Esophagus (tissue), 2 donors: ENCODE data around the gene MAN1C1. TPM values are rescaled to one million over a fixed set of nuclear protein-coding genes. Genes with fewer than 3 reads are reported as not detected.
"Not testable (repeated sequence)": the region's sequence is repeated elsewhere in the genome, so short reads cannot be mapped to it uniquely, and the experiment has no call there.

Source experiments
- H3K27ac ChIP-seq, 2 donors: one replicate each; pipeline ENCODE4 v1.5.1; 2013; ENCODE audit warnings: low read depth in 2 of 2, mild to moderate bottlenecking in 2 of 2, inconsistent platforms in 1 of 2, low read length in 1 of 2, moderate library complexity in 1 of 2
- H3K27me3 ChIP-seq, 2 donors: one replicate each; pipeline ENCODE4 v1.6.1; 2013; ENCODE audit warnings: low read length in 2 of 2, control low read depth in 1 of 2, mild to moderate bottlenecking in 1 of 2; ENCODE audit not compliant: insufficient read depth in 2 of 2, control insufficient read depth in 1 of 2
- H3K36me3 ChIP-seq, 2 donors: one replicate each; pipeline ENCODE4 v1.6.1; 2013; ENCODE audit warnings: low read length in 1 of 2; ENCODE audit not compliant: control insufficient read depth in 2 of 2, insufficient read depth in 2 of 2
- H3K4me1 ChIP-seq, 2 donors: one replicate each; pipeline ENCODE4 v1.6.1; 2013; ENCODE audit warnings: low read length in 1 of 2; ENCODE audit not compliant: control insufficient read depth in 2 of 2, insufficient read depth in 2 of 2
- H3K4me3 ChIP-seq, 2 donors: one replicate each; pipeline ENCODE4 v1.5.1; 2013; ENCODE audit warnings: low read length in 2 of 2, mild to moderate bottlenecking in 2 of 2, low read depth in 1 of 2, moderate library complexity in 1 of 2
- H3K9me3 ChIP-seq, 2 donors: one replicate each; pipeline ENCODE4 v1.6.1; 2013; ENCODE audit warnings: mild to moderate bottlenecking in 2 of 2, low read depth in 1 of 2, low read length in 1 of 2, moderate library complexity in 1 of 2; ENCODE audit not compliant: control insufficient read depth in 2 of 2, insufficient read depth in 1 of 2
- WGBS, 2 donors: extraction: QIAGEN DNeasy Blood & Tissue Kit; methylation state at CpG; one replicate each; pipeline ENCODE4 v1.1.7; 2013; 5-methylcytosine and 5-hydroxymethylcytosine counted together
- polyA plus RNA-seq, 2 donors: library from polyadenylated mRNA; stranded (reverse); fragments of 200-250 nt; gene quantifications; one replicate each; pipeline ENCODE4 v1.2.3, GENCODE V29; 2013
- donor health status: healthy with polysubstance abuse.
- donor health status: Bipolar disorder and iron deficiency.

The MAN1C1 gene
- polyA plus RNA-seq, 2 donors, result 2.4 to 3.7 TPM

DNA sequence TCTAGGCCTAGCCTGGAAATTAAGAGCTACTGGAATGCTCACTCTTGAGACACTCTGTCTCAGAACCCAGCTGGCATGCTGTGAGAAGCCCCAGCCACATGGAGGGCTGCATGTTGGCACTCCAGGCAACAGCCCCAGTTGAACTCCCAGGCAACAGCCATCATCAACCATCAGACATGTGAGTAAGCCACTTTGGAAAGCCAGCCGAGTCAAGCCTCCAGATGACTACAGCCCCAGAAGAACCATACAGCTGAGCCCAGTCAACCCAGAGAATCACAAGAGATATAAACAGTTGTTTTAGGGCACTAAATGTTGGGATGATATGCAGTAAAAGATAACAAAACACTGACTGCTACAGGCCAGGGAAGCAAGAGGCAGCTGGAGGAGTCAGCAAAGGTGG, 17.7 kb upstream of the MAN1C1 start:
- WGBS, 2 donors, result 92 to 94% methylated on average over 1 of the region's 1 CpG
- Histone ChIP-seq H3K27me3 (no peaks in the 10 kb centered on the region), H3K27ac (no peak overlapping the region), H3K36me3 (no peaks in the 10 kb centered on the region), H3K4me1 (no peaks in the 10 kb centered on the region), H3K9me3 (peaks cover 3% of the 10 kb centered on the region in 2 donors), H3K4me3 (no peak overlapping the region)

DNA sequence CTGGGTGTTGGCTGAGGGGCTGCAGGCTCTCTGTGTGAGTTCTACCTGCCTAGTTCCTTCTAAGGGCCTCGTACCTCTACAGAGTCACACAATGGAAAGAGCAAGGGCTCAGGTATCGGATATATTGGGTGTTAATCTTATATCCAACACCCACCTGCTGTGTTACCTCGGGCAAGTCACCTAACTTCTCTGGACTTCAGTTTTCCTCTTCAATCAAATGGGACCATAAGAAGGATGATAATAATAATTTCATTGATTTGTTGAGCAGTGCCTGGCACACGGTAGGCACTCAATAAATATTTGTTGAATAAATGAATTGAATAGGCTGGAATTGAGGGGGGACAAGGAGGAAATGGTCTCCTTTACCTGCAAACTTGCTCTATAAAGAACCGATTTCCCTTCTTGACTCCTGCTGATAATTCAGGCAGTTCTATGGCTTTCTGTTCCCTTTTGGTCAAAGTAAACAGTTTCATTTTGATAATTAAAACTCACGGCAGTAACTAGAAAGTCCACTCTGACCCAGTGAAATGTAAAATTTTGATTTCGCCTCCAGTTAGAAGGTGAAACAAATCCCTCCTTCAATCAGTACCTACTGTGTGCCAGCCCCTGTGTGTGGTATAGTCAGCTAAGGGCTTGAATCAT, 16.5 kb upstream of the MAN1C1 start:
- Histone ChIP-seq H3K36me3 (no peaks in the 10 kb centered on the region), H3K27ac (no peak overlapping the region), H3K4me3 (no peak overlapping the region), H3K4me1 (no peaks in the 10 kb centered on the region), H3K27me3 (no peaks in the 10 kb centered on the region), H3K9me3 (peaks cover 3% of the 10 kb centered on the region in 2 donors)
- WGBS, 2 donors, result 78 to 87% methylated on average over 7 of the region's 7 CpGs

DNA sequence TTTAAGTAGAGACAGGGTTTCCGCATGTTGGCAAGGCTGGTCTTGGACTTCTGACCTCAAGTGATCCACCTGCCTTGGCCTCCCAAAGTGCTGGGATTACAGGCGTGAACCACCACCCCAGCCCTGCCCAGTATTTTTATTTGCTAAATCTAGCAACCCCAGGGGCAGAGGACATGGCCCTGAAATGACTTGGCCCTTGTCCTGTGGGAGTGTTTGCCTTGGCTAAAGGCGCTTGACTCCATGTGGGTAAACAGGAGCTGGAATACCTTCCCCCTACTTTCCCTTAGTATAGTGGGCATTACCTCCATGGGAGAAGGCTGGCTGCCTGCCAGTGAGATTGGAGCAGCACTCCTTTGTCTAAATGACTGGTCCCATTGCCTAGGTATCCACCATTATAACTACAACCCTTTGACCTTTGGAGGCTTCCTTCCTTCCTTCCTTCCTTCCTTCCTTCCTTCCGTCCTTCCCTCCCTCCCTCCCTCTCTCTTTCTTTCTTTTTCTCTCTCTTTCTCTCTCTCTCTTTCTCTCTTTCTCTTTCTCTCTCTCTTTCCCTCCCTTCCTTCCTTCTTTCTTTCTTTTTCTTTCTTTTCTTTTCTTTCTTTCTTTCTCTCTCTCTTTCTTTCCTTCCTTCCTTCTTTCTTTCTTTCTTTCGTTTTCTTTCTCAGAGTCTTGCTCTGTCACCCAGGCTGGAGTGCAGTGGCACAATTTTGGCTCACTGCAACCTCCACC, 15.5 kb upstream of the MAN1C1 start:
- not testable (repeated sequence) for H3K27ac ChIP-seq

DNA sequence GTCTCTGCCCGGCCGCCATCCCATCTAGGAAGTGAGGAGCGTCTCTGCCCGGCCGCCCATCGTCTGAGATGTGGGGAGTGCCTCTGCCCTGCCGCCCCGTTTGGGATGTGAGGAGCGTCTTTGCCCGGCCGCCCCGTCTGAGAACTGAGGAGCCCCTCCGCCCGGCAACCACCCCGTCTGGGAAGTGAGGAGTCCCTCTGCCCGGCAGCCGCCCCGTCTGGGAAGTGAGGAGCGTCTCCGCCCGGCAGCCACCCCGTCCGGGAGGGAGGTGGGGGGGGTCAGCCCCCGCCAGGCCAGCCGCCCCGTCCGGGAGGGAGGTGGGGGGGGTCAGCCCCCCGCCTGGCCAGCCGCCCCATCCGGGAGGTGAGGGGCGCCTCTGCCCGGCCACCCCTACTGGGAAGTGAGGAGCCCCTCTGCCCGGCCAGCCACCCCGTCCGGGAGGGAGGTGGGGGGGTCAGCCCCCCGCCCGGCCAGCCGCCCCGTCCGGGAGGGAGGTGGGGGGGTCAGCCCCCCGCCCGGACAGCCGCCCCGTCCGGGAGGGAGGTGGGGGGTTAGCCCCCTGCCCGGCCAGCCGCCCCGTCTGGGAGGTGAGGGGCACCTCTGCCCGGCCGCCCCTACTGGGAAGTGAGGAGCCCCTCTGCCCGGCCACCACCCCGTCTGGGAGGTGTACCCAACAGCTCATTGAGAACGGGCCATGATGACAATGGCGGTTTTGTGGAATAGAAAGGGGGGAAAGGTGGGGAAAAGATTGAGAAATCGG, 12.6 kb upstream of the MAN1C1 start:
- H3K27me3 ChIP-seq, H3K36me3 ChIP-seq, H3K4me3 ChIP-seq, H3K27ac ChIP-seq, H3K4me1 ChIP-seq, H3K9me3 ChIP-seq: not testable (repeated sequence)
- 89 to 91% methylated on average over 15 to 47 of the region's 55 CpGs for WGBS, 2 donors

More for the DNA sequence above, 15.5 kb upstream of the MAN1C1 start:
- WGBS, 2 donors, result 64 to 82% methylated on average over 5 of the region's 5 CpGs
- not testable (repeated sequence) for H3K36me3 ChIP-seq, H3K27me3 ChIP-seq, H3K4me3 ChIP-seq, H3K4me1 ChIP-seq, H3K9me3 ChIP-seq

DNA sequence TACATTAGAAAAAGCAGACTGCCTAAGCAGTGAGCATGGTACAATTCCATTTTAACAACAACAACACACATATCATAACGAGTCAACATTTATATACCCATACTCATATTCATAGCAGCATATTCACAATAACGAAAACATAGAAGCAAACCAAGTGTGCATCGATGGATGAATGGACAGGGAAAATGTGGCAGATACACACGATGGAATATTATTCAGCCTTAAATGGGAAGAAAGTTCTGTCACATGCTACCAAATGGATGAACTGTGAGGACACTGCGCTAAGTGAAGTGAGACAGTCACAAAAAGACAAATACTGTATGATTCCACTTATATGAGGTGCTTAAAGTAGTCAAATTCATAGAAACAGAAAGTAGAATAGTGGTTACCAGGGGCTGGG, 9.5 kb upstream of the MAN1C1 start:
- peaks cover 0 to 2% of the 10 kb centered on the region in 2 donors for H3K4me1 ChIP-seq
- 94 to 95% methylated on average over 5 of the region's 5 CpGs for WGBS, 2 donors
- H3K27me3 ChIP-seq, result no peaks in the 10 kb centered on the region
- H3K9me3 ChIP-seq, result no peaks in the 10 kb centered on the region
- H3K27ac ChIP-seq, result no peak overlapping the region
- no peak overlapping the region for H3K4me3 ChIP-seq
- H3K36me3 ChIP-seq, result no peaks in the 10 kb centered on the region

DNA sequence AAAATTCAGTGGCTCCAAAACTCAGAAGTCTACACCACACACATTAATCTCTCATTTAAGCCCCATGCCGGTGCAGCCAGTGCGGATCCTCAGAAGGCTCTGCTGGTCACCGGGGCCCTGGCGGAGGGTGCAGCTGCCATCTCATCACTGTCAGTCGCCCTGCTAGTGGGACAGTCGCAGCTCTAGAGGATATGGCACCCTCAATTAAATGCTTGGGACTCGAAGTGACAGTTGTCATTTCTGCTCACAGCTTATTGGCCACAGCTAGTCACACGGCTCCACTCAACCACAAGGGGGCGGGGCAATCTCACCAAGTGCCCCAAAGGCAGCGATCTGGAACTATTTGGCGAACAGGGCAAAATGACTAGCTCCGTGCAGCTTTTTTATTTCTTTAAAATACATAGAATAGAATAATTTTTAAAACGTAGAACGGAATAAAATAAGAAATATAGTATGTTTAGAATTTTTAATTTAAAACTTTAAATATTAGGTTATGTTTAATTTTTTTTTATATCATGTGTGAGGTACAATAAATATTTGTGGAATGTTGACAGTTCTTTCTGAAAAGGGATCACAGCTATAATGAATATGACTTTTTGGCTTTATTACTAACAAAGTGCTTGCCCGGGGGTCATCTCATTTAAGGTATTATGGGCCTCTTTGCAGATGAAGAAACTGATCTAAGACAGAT, 8.0 kb upstream of the MAN1C1 start:
- H3K9me3 ChIP-seq, result no peaks in the 10 kb centered on the region
- peaks cover 2% of the 10 kb centered on the region in 2 donors for H3K4me1 ChIP-seq
- no peak overlapping the region for H3K27ac ChIP-seq
- H3K27me3 ChIP-seq, result no peaks in the 10 kb centered on the region
- 17 to 18% methylated on average over 15 of the region's 15 CpGs for WGBS, 2 donors
- H3K4me3 ChIP-seq, result no peak overlapping the region
- no peaks in the 10 kb centered on the region for H3K36me3 ChIP-seq

DNA sequence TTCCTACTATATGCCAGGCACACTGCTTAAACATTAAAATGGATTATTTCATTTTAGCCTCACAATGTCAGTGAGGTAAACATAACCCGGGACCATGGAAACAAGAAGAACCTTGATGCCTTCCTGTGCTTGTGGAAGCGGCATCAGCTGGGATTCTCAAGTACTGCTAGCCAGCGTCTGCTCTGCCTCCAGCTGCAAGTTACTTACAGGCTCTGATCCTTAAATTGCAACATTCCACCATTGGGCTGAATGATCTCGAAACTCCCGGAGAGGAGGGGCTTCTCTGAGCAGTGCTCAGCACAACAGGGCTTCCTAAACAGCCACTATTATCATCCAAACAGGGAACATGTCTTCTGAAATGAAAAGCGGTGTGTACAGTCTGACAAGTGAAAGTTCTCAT, 6.7 kb upstream of the MAN1C1 start:
- H3K27ac ChIP-seq, result no peak overlapping the region
- H3K36me3 ChIP-seq, result no peaks in the 10 kb centered on the region
- no peaks in the 10 kb centered on the region for H3K9me3 ChIP-seq
- peaks cover 2% of the 10 kb centered on the region in 2 donors for H3K4me1 ChIP-seq
- H3K27me3 ChIP-seq, result no peaks in the 10 kb centered on the region
- 66 to 69% methylated on average over 6 of the region's 6 CpGs for WGBS, 2 donors
- H3K4me3 ChIP-seq, result no peak overlapping the region

DNA sequence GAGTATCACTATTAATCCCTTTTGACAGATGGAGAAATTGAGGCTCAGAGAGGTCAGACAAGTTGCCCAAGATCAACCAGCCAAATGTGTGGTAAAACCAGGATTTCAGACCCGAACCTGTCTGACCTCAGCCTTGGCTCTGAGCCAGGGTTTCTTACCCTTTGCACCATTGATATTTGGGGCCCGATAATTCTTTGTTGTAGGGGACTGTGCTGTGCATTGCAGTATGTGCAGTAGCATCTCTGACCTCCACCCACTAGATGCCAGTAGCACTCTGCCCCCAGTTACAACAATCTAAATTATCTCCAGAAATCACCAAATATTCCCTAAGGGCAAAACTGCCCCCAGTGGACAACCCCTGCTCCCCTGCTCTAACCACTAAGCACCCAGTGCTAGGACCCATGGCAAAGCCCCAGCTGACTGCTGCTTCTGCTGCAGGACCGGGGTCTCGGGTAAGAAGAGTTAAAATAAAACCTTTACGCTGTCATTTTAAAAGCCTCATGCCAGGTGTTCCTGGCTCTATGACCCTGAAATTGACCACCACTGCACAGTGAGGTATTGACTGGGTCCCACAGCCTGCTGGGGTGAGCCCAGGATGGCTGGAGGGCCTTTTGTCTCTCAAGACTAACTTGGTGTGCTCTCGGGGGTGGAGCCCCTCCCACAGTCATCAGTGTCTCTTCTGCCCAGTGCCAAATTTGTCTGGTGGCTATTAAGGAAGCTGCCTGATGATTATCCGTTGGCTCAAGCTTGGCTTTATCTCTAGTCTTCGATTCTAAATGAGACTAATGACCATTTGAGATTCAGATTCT, 5.6 kb upstream of the MAN1C1 start:
- no peaks in the 10 kb centered on the region for H3K9me3 ChIP-seq
- H3K4me1 ChIP-seq, result peaks cover 2% of the 10 kb centered on the region in 2 donors
- H3K4me3 ChIP-seq, result no peak overlapping the region
- no peaks in the 10 kb centered on the region for H3K36me3 ChIP-seq
- no peak overlapping the region for H3K27ac ChIP-seq
- H3K27me3 ChIP-seq, result no peaks in the 10 kb centered on the region
- WGBS, 2 donors, result 47 to 53% methylated on average over 8 of the region's 8 CpGs

DNA sequence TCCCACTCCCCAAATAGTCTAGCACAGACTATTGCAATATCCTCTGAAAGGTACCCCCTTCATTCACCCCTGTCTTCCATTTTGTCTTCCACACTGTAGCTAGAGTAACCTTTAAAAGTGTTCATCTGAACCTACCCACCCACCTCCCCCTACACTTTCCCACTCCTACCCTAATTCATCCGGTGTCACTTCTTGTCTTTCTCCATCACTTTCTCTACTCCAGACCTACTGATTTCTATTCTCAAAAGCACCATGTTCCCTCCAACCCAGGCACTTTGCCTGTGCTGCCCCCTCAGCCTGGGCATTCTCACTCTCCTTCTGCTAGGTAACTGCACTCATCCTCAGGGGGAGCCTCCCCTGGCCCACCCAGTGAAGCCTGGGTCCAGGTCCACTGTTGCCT, 4.7 kb upstream of the MAN1C1 start:
- no peaks in the 10 kb centered on the region for H3K9me3 ChIP-seq
- H3K36me3 ChIP-seq, result no peaks in the 10 kb centered on the region
- no peak overlapping the region for H3K27ac ChIP-seq
- H3K4me3 ChIP-seq, result no peak overlapping the region
- H3K27me3 ChIP-seq, result no peaks in the 10 kb centered on the region
- 93 to 96% methylated on average over 1 of the region's 1 CpG for WGBS, 2 donors
- peaks cover 2% of the 10 kb centered on the region in 2 donors for H3K4me1 ChIP-seq
